GM19035 (cell line): ENCODE results near the gene COX6A1.

Source experiments
- ATAC-seq: cut with Tn5 transposase; IDR thresholded peaks from one replicate; pipeline ENCODE4 v1.9.1; 2021; ENCODE audit not compliant: unreplicated experiment

Gene COX6A1

GRCh38 chr12:120490325-120490724 is 52.4 kb downstream of the COX6A1 start:
- ATAC-seq, result no peak
